Measurements from ENCODE around the gene SEMA4F.

The SEMA4F gene

DNA sequence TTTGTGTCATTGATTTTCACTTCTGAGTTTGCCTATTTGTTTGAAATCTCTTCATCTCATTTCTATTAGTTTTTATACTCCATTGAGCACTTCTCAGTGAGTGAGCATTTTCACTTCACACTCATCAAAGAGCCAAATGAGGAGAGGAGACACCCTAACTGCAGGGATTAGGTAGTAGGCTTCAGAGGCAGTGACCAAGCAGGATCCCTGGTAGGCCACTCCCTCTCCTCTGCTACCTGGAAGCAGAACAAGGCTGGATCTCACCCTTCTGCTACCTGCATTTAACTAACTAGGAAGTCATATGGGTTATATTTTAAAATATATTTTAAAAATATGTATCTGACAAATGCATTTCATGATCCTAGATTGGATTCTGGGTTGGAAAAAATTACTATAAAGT lies 52.7 kb downstream of the SEMA4F start:
- DNase-seq (ENCODE audit: low read depth): no peak

DNA sequence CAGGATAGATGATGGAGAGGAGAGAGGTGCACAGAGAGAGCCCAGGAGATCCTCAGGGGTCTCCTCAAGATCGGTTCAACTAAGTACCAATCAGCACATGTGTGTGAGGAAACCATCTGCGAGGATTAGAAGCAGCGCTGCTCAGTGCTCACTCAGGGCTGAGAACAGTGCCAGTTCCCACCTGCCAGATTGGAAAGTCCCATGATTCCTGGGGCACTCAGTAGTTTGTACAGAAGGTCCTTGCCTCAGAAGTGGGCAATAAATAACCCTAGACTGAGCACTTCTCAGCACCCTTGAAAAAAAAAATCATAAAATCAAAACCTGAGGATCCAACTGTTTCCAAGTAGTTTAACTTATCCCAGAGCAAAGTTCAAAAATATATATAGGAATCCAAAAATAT lies 53.8 kb downstream of the SEMA4F start:
- no peak for DNase-seq (ENCODE audit: low read depth)

DNA sequence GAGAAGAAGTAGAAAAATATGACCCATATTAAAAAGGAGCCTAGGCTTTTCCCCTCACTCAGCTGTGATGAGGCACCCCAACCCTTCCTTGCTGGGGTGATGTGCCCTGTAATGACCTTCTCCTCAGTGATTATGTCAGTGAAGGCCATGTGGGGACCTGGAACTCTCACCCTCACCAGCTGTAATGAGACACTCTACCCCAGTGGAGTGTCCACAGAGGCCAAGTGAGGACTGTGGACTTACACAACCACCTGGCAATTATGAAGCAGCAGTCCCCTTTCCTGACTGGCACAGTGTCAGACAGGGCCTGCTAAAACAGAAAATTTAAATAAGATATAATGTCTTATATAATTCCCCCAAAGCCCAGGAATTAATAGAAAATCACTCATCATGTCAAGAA lies 54.2 kb downstream of the SEMA4F start:
- DNase-seq (ENCODE audit: low read depth): no peak

DNA sequence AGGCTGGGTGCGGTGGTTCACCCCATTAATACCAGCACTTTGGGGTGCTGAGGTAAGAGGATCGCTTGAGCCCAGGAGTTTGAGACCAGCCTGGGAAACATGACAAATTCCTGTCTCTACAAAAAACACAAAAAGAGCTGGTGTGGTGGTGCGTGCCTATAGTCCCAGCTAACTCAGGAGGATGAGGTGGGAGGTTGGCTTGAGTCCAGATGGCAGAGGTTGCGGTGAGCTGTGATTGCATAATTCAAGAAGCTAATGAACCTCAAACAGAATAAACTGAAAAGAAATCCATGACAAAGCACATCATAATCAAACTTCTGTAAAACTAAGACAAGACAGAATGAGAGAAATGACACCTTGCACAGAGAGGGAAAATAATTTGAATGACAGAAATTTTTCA lies 54.8 kb downstream of the SEMA4F start:
- no peak for DNase-seq (ENCODE audit: low read depth)

DNA sequence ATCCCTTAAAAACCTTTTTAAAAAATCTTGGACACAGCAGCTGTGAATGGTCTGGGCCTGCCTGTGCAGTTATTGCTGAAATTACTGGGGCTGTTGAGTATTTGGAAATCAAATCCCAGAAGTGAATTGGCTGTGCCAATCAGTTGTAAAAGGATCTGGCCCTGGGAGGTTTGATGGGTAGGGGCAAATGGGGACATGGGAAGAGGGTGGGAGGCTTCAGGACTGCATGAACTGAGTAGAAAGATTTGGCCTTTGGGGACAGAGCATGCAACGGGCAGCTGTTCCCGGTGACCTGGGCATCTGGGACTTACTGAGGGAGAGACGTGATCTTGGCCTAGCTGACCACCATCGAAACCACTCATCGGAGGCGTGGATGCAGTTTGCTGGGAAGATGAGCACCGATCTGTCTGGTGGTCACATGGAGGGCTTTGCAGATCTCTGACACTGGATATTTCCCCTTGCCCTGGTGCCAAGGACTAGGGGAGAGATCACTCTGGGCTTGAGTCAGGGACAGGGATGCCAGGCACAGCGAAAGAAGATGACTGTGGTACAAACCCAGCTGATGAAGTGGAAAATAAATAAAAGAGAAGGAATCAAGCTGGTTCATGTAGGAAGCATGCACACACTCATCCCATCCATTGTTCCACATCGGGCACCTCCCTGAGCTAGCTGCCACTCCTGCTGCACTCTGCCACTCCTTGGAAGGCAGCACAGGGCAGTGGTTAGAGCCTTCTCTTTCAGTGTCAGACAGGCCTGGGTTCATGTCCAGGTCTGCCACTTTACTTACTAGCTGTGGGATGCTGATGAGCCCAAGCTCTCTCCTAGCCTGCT lies 58.4 kb downstream of the SEMA4F start:
- DNase-seq (ENCODE audit: low read depth): no peak

DNA sequence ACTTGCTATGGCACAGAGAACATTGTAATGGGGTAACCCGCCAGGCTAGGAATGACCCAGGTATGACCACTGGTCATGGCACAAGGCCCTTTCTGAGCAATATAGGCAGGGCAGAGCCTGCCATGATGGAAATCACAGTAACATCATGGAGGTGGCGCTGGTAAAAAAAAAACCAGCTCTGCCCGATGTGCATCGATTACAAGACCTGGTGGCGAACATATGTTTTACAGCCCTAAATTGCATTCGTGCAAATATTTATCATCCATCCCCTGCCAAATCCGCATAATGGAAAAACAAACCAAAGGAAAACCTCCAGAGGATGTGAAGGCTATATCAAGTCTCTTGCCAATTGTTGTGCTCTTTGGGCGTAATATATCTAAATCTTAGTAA lies 60.6 kb downstream of the SEMA4F start:
- no peak for DNase-seq (ENCODE audit: low read depth)

DNA sequence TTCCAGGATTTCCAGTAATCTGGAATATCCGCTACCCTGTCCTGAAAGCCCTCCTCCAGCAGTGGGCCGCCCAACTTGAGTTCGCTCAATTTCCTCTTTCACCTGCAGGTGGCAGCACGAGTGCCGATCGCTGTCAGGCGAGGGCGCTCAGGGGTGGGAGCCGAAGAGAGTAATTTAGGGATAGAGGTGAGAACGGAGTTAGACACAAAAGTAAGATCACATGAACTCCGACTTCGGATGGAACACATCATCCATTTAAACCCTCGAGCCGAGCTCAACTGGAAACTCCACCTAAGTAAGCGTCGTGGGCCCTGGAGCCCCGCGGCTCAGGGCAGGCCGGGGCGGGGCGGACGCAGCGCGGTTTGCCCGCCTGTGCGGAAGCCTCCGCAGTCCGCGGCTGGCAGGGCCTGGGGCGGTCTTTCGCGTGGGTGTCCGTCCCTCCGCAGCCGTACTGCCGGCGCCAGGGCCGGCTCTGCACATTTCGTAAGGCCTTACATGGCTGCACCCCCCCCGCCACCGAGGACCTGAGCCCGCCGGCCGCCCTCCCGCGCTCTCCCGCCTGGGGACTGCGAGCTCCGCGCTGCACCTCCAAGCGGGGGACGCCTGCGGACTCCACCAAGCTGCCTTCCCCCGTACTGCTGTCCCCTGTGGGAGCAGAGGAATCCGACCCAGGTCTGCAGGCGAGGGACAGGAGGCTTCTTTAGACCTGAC lies 61.2 kb downstream of the SEMA4F start:
- DNase-seq (ENCODE audit: low read depth): peak; percentile 65

DNA sequence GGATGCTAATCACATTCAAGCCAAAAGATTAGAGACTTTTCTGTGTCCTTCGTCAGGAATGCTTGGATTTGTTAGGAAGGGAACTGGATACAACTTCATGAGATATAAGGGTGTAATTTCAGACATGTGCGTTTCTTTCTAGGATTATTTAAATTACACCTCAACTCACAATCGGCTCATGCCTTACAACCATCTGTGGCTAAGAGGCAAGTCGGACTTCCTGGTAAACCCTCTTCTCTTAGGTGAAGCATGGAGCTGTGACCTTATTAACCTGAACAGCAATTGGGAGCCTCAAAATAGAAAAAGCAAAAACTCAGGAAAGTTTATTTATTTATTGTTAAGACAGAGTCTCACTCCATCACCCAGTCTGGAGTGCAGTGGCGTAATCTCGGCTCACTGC lies 61.8 kb downstream of the SEMA4F start:
- no peak for DNase-seq (ENCODE audit: low read depth)

DNA sequence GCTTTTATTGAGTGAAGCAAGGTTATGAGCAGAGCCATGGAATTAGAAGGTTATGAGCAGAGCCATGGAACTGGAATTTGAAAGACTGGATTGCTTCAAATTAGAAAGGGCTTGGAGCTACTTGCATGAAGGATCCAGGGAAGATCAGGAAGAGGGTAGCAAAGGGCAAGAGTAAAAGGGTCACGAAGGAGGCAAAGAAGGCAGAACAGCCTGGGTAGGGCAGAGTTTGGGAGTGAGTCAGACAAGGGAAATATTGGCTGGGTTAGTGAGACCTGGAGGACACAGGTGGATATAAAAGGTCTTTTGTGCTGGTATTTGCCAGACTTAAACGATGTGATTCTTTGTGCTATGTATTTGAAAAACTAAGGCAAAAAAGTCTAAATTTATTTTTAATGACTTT lies 65.0 kb downstream of the SEMA4F start:
- no peak for DNase-seq (ENCODE audit: low read depth)

DNA sequence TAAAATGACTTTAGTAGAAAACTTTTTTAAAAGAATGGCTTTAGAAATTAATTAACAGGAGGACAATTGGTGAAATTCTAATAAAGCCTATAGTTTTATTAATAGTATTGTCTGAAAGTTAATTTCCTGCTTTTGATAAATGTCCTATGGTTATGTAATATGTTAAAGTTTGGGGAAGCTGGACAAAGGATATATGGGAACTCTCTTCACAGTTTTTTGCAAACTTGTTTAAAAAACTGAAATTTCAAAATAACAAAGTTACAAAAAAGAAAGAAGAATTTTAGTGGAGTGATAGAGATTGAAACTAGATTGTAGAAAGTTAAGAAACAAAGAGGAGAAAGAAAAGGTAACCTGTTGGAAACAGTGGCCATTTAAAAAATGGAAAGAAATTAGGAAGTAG lies 67.3 kb downstream of the SEMA4F start:
- no peak for DNase-seq (ENCODE audit: low read depth)

DNA sequence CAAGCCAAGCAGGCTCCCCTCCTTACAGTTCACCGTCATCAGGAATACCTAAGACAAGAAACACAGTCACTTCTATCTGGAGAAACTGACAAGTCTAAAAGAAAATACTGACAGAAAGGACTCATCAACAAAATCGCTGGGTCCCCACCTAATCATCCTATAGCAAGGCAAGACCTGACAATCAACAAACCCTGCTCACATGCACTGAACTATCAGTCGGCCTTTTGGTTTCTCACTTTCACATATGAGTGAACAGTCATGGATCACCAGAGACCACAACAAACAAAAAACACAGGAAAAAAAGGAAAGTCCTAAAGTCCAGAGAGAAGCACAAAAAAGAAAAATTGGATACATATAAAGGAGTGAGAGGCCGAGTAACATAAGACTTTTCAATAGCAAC lies 70.4 kb downstream of the SEMA4F start:
- DNase-seq (ENCODE audit: low read depth): no peak

DNA sequence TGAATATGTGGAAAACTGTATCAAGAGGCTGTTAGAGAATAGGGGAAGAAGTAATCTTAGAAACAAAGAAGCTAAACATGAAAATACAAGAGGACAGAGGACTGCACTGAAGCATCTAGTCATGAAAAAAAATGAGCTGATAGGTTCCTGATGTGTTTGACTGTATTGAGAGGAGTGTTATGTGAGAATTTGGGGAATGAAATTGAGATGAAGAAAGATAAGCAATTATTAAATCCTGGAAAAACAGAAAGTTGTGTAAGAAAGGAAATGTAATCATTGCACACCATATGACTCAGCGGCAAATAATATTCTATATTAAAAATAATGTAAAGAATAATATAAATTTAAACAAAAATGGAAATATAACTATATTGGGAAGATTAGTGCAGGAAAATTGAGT lies 71.2 kb downstream of the SEMA4F start:
- no peak for DNase-seq (ENCODE audit: low read depth)

DNA sequence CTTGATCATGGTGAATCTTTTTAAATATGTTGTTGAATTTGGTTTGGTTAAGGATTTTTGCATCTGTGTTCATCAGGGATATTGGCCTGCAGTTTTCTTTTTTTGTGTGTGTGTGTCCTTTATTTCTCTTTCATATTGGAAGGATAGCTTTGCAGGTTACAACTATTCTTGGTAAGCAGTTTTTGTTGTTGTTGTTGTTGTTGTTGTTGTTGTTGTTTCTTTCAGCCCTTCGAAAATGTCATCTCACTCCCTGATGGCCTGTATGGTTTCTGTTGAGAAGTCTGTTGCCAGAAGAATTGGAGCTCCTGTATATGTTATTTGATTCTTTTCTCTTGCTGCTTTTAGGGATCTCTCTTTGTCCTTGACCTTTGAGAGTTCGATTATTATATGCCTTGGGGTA lies 74.8 kb downstream of the SEMA4F start:
- no peak for DNase-seq (ENCODE audit: low read depth)

DNA sequence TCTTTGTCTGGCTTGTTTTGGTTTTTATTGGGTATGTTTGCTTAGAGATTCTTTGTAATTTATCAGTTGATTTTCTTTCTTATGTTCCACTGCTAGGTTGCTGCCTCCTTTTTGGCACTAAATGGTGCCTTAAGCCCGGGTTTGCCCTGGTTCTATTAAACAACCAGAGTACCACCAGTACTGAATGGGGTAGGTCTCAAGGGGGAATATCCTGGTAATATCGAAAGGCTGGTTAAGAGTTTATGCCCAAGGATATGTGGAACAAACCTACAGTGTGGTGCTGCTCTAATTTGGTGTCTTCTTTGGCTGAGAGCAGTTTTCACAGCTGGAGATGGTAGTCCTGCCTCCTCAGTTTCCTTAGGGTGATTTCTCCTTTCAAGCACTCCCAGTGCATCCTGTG lies 76.5 kb downstream of the SEMA4F start:
- DNase-seq (ENCODE audit: low read depth): no peak
